MM.1S (cell line): ENCODE results near the gene OPRD1.
A peak's percentile ranks its signal among the peaks of the same experiment; 100 is the strongest.

Experiments
- DNase-seq: peaks from one replicate; pipeline ENCODE4 v3.0.0-alpha.2; 2015
- H2AFZ ChIP-seq: fragments of 300-600 bp; sonication (generic); 2 replicates; pipeline ENCODE4 v1.6.0; 2016; ENCODE audit warnings: antibody characterized with exemption, low read length
- H3F3A ChIP-seq: fragments of 300-600 bp; sonication (generic); 2 replicates; pipeline ENCODE4 v1.6.1; 2016; ENCODE audit warnings: mild to moderate bottlenecking, antibody characterized with exemption, low read length, moderate library complexity, mixed read lengths; ENCODE audit not compliant: insufficient read depth
- H3K27ac ChIP-seq: fragments of 300-600 bp; sonication (generic); 2 replicates; pipeline ENCODE4 v1.5.1; 2016; ENCODE audit warnings: mild to moderate bottlenecking, low read length
- H3K27me3 ChIP-seq: fragments of 300-600 bp; sonication (generic); replicated peaks from 2 replicates; pipeline ENCODE4 v1.6.0; 2016; ENCODE audit warnings: low read length; ENCODE audit not compliant: insufficient read depth
- H3K36me3 ChIP-seq: fragments of 300-600 bp; sonication (generic); replicated peaks from 2 replicates; pipeline ENCODE4 v1.6.1; 2016; ENCODE audit warnings: mild to moderate bottlenecking, low read length, mixed read lengths; ENCODE audit not compliant: insufficient read depth
- H3K4me1 ChIP-seq: fragments of 300-600 bp; sonication (generic); 2 replicates; pipeline ENCODE4 v1.6.1; 2016; ENCODE audit warnings: low read length, mixed read lengths
- H3K4me2 ChIP-seq: fragments of 300-600 bp; sonication (generic); 2 replicates; pipeline ENCODE4 v1.6.0; 2016; ENCODE audit warnings: low read depth, low read length
- H3K4me3 ChIP-seq: fragments of 300-600 bp; sonication (generic); 2 replicates; pipeline ENCODE4 v1.5.1; 2016; ENCODE audit warnings: low read length, mixed read lengths
- H3K79me2 ChIP-seq: fragments of 300-600 bp; sonication (generic); 2 replicates; pipeline ENCODE4 v1.6.1; 2016; ENCODE audit warnings: mixed run types, low read length, mixed read lengths
- H3K9ac ChIP-seq: fragments of 300-600 bp; sonication (generic); 2 replicates; pipeline ENCODE4 v1.6.1; 2016; ENCODE audit warnings: low read length, mixed read lengths
- H3K9me2 ChIP-seq: fragments of 300-600 bp; sonication (generic); replicated peaks from 2 replicates; pipeline ENCODE4 v1.6.1; 2016; ENCODE audit warnings: mild to moderate bottlenecking, low read length, mixed read lengths; ENCODE audit not compliant: insufficient read depth
- H3K9me3 ChIP-seq: fragments of 300-600 bp; sonication (generic); replicated peaks from 2 replicates; pipeline ENCODE4 v1.6.1; 2016; ENCODE audit warnings: mild to moderate bottlenecking, low read length, mixed read lengths; ENCODE audit not compliant: insufficient read depth
- H4K20me1 ChIP-seq: fragments of 300-600 bp; sonication (generic); 2 replicates; pipeline ENCODE4 v1.6.1; 2016; ENCODE audit warnings: mild to moderate bottlenecking, low read length, moderate library complexity, mixed read lengths; ENCODE audit not compliant: insufficient read depth
- CTCF ChIP-seq: fragments of 300-600 bp; sonication (generic); IDR thresholded peaks from 2 replicates; pipeline ENCODE4 v1.5.1; 2016; ENCODE audit warnings: antibody characterized with exemption, low read length, mixed read lengths
- EZH2 ChIP-seq: fragments of 300-600 bp; sonication (generic); optimal IDR thresholded peaks from 2 replicates; pipeline ENCODE3; 2017; ENCODE audit warnings: low read depth, mild to moderate bottlenecking, antibody characterized with exemption, low read length, mixed read lengths
- EZH2phosphoT487 ChIP-seq: fragments of 300-600 bp; sonication (generic); IDR thresholded peaks from 2 replicates; pipeline ENCODE4 v1.6.1; 2018; ENCODE audit warnings: antibody characterized with exemption, low read length

OPRD1 gene

GRCh38 chr1:28812669-28813468 is 899 bp downstream of the OPRD1 start:
- no peak overlapping the region for H3K4me3 ChIP-seq
- no peak for DNase-seq
- no peak overlapping the region for H3K4me2 ChIP-seq
- no peaks in the 10 kb centered on the region for H3K4me1 ChIP-seq
- H3K9ac ChIP-seq, result no peak overlapping the region
- H3K36me3 ChIP-seq, result no peaks in the 10 kb centered on the region
- no peaks in the 10 kb centered on the region for H4K20me1 ChIP-seq
- H2AFZ ChIP-seq, result no peak overlapping the region
- no peaks in the 10 kb centered on the region for H3K79me2 ChIP-seq
- peaks cover 73% of the 10 kb centered on the region for H3K27me3 ChIP-seq
- H3F3A ChIP-seq, result no peaks in the 10 kb centered on the region
- H3K9me2 ChIP-seq, result no peaks in the 10 kb centered on the region
- H3K9me3 ChIP-seq, result no peaks in the 10 kb centered on the region
- TF ChIP-seq EZH2 (no peak), EZH2phosphoT487 (no peak), CTCF (no peak)
- no peak overlapping the region for H3K27ac ChIP-seq

GRCh38 chr1:28813931-28814465 is 2.0 kb downstream of the OPRD1 start:
- no peak for TF ChIP-seq CTCF
- no peak for TF ChIP-seq EZH2
- TF ChIP-seq EZH2phosphoT487, result no peak
- H3K36me3 ChIP-seq, result no peaks in the 10 kb centered on the region
- no peak overlapping the region for H3K4me2 ChIP-seq
- no peaks in the 10 kb centered on the region for H3K9me3 ChIP-seq
- no peak overlapping the region for H3K27ac ChIP-seq
- peaks cover 73% of the 10 kb centered on the region for H3K27me3 ChIP-seq
- H3K4me1 ChIP-seq, result no peaks in the 10 kb centered on the region
- no peaks in the 10 kb centered on the region for H3F3A ChIP-seq
- H4K20me1 ChIP-seq, result no peaks in the 10 kb centered on the region
- no peak overlapping the region for H2AFZ ChIP-seq
- DNase-seq, result no peak
- no peak overlapping the region for H3K9ac ChIP-seq
- no peaks in the 10 kb centered on the region for H3K79me2 ChIP-seq
- no peaks in the 10 kb centered on the region for H3K9me2 ChIP-seq
- no peak overlapping the region for H3K4me3 ChIP-seq

- H3K27me3 ChIP-seq, result peaks cover 64% of the 10 kb centered on the region
- H3K4me2 ChIP-seq, result no peak overlapping the region
- H3K9ac ChIP-seq, result no peak overlapping the region
- H3K79me2 ChIP-seq, result no peaks in the 10 kb centered on the region
- no peaks in the 10 kb centered on the region for H3K9me3 ChIP-seq
- peak; percentile 18 for DNase-seq
- H2AFZ ChIP-seq, result no peak overlapping the region
- H4K20me1 ChIP-seq, result no peaks in the 10 kb centered on the region
- H3K9me2 ChIP-seq, result no peaks in the 10 kb centered on the region
- no peaks in the 10 kb centered on the region for H3F3A ChIP-seq
- H3K27ac ChIP-seq, result no peak overlapping the region
- H3K4me3 ChIP-seq, result no peak overlapping the region
- no peaks in the 10 kb centered on the region for H3K36me3 ChIP-seq
- no peaks in the 10 kb centered on the region for H3K4me1 ChIP-seq
- TF ChIP-seq CTCF, result no peak
- TF ChIP-seq EZH2, result no peak
- no peak for TF ChIP-seq EZH2phosphoT487
Measured at GRCh38 chr1:28815533-28816185, 3.7 kb downstream of the OPRD1 start.
